Measurements from ENCODE around the gene SLC6A13.

Gene SLC6A13

DNA sequence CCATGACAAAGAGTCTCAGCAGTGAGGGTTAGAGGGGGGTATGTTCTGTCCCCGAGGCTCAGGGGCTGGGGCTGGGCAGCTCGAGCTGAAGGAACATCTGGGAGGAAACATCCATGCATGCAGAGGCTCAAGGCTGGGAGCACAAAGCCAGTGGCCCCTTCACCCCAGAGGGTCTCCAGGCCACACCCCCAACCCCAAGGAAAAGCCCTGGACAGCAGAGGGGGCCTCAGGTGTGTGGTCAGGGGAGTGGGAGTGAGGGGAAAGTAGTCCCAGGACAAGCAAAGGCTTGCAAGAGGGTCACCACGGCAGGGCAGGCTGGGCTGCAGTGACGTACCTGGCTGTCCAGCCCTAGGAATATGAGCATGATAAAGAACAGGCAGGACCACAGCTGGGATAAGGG lies 66.2 kb downstream of the SLC6A13 start:
- 0 out of 2 replicates have a peak, but pooled peaks cover 5% of the 10 kb centered on the region for H4K20me1 ChIP-seq (ENCODE audit: insufficient read depth, low read length)
- no peak overlapping the region for H3K27ac ChIP-seq (ENCODE audit: low read length)
- TF ChIP-seq, protein P1, sequence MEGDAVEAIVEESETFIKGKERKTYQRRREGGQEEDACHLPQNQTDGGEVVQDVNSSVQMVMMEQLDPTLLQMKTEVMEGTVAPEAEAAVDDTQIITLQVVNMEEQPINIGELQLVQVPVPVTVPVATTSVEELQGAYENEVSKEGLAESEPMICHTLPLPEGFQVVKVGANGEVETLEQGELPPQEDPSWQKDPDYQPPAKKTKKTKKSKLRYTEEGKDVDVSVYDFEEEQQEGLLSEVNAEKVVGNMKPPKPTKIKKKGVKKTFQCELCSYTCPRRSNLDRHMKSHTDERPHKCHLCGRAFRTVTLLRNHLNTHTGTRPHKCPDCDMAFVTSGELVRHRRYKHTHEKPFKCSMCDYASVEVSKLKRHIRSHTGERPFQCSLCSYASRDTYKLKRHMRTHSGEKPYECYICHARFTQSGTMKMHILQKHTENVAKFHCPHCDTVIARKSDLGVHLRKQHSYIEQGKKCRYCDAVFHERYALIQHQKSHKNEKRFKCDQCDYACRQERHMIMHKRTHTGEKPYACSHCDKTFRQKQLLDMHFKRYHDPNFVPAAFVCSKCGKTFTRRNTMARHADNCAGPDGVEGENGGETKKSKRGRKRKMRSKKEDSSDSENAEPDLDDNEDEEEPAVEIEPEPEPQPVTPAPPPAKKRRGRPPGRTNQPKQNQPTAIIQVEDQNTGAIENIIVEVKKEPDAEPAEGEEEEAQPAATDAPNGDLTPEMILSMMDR (IDR thresholded peaks at IDR 0.05; ENCODE audit: borderline replicate concordance, extremely low read depth, low read length, poor library complexity, severe bottlenecking), result no peak
- no peak for TF ChIP-seq EZH2 (IDR thresholded peaks at IDR 0.05; ENCODE audit: borderline replicate concordance, low read depth, low read length, severe bottlenecking)
- DNase-seq (no peak), ATAC-seq (ENCODE audit: insufficient read depth, low read depth) (no peak)
- H3K9ac ChIP-seq (ENCODE audit: low read depth, low read length), result no peak overlapping the region
- H2AFZ ChIP-seq (ENCODE audit: low read depth, low read length), result no peak overlapping the region
- H3K4me3 ChIP-seq (ENCODE audit: low read depth in 1 of 2, low read length in 2 of 2), result no peak overlapping the region
- no peaks in the 10 kb centered on the region for H3K79me2 ChIP-seq (ENCODE audit: insufficient read depth, low read length)
- H3K27me3 ChIP-seq (ENCODE audit: insufficient read depth, low read length, poor library complexity), result no peaks in the 10 kb centered on the region
- no peaks in the 10 kb centered on the region for H3K36me3 ChIP-seq (ENCODE audit: insufficient read depth, low read length)
- no peaks in the 10 kb centered on the region for H3K4me1 ChIP-seq (ENCODE audit: insufficient read depth, low read length)
- H3K4me2 ChIP-seq (ENCODE audit: insufficient read depth, low read length), result no peak overlapping the region
- no peaks in the 10 kb centered on the region for H3K9me3 ChIP-seq (ENCODE audit: insufficient read depth, low read length, severe bottlenecking)

DNA sequence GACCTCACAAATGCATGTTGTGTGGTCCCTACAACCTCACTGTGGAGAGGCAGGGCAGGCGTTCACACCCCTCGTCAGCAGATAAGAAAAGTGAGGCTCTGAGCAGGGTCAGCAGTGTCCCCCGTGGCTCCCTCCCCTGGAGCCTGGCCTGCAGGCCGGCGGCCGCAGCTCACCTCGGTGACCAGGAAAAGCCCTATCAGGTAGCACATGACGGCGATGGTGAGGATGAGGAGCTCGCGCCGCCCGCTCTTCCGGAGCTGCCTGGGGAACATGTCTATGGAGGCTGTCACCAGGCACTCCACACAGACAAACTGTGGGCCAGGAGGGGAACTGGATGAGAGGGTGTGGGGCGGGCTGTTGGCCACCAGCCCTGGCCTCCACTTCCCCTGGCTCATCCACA lies 66.7 kb downstream of the SLC6A13 start:
- no peak for ATAC-seq (ENCODE audit: insufficient read depth, low read depth)
- H3K27me3 ChIP-seq (ENCODE audit: insufficient read depth, low read length, poor library complexity), result no peaks in the 10 kb centered on the region

DNA sequence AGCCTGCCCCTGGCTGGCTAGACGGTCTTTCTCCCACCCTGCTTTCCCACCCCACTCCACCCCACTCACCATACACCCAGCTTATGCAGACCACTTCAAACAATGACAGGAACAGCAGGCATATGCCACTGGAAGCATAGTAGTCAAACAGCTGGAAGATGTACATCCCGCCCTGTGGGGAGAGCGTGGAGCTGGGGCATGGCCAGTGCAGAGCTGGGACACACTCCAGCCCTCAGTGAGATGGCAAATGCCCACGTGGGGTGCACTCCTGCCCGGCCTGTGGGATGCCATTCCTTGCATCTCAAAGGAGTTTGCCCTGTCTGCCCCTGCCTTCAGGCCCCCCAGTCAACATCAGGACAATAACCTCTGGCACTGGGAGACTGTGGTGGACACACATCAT lies 67.5 kb downstream of the SLC6A13 start:
- no peak overlapping the region for H3K4me2 ChIP-seq (ENCODE audit: insufficient read depth, low read length)
- no peak overlapping the region for H3K9ac ChIP-seq (ENCODE audit: low read depth, low read length)
- no peaks in the 10 kb centered on the region for H3K9me3 ChIP-seq (ENCODE audit: insufficient read depth, low read length, severe bottlenecking)
- TF ChIP-seq, protein P1 (IDR thresholded peaks at IDR 0.05; ENCODE audit: borderline replicate concordance, extremely low read depth, low read length, poor library complexity, severe bottlenecking), result no peak
- H3K79me2 ChIP-seq (ENCODE audit: insufficient read depth, low read length), result no peaks in the 10 kb centered on the region
- DNase-seq, result no peak
- no peaks in the 10 kb centered on the region for H3K27me3 ChIP-seq (ENCODE audit: insufficient read depth, low read length, poor library complexity)
- no peaks in the 10 kb centered on the region for H3K4me1 ChIP-seq (ENCODE audit: insufficient read depth, low read length)
- H4K20me1 ChIP-seq (ENCODE audit: insufficient read depth, low read length), result no peaks in the 10 kb centered on the region
- no peak for ATAC-seq (ENCODE audit: insufficient read depth, low read depth)
- H3K27ac ChIP-seq (ENCODE audit: low read length), result no peak overlapping the region
- no peaks in the 10 kb centered on the region for H3K36me3 ChIP-seq (ENCODE audit: insufficient read depth, low read length)
- H2AFZ ChIP-seq (ENCODE audit: low read depth, low read length), result no peak overlapping the region
- no peak overlapping the region for H3K4me3 ChIP-seq (ENCODE audit: low read depth in 1 of 2, low read length in 2 of 2)

More for the DNA sequence above, 66.7 kb downstream of the SLC6A13 start:
- H4K20me1 ChIP-seq (ENCODE audit: insufficient read depth, low read length), result no peaks in the 10 kb centered on the region
- no peak overlapping the region for H3K4me2 ChIP-seq (ENCODE audit: insufficient read depth, low read length)
- DNase-seq, result no peak
- no peaks in the 10 kb centered on the region for H3K4me1 ChIP-seq (ENCODE audit: insufficient read depth, low read length)
- H3K9me3 ChIP-seq (ENCODE audit: insufficient read depth, low read length, severe bottlenecking), result no peaks in the 10 kb centered on the region
- no peak overlapping the region for H3K4me3 ChIP-seq (ENCODE audit: low read depth in 1 of 2, low read length in 2 of 2)
- no peaks in the 10 kb centered on the region for H3K79me2 ChIP-seq (ENCODE audit: insufficient read depth, low read length)
- H2AFZ ChIP-seq (ENCODE audit: low read depth, low read length), result no peak overlapping the region
- no peak overlapping the region for H3K27ac ChIP-seq (ENCODE audit: low read length)
- no peak overlapping the region for H3K9ac ChIP-seq (ENCODE audit: low read depth, low read length)
- H3K36me3 ChIP-seq (ENCODE audit: insufficient read depth, low read length), result no peaks in the 10 kb centered on the region
- TF ChIP-seq, protein P1 (IDR thresholded peaks at IDR 0.05; ENCODE audit: borderline replicate concordance, extremely low read depth, low read length, poor library complexity, severe bottlenecking), result no peak
- no peak for TF ChIP-seq EZH2 (IDR thresholded peaks at IDR 0.05; ENCODE audit: borderline replicate concordance, low read depth, low read length, severe bottlenecking)

GRCh38 chr12:194276-194675 lies 68.4 kb downstream of the SLC6A13 start:
- Histone ChIP-seq H3K79me2 (ENCODE audit: insufficient read depth, low read length) (no peaks in the 10 kb centered on the region), H4K20me1 (ENCODE audit: insufficient read depth, low read length) (no peaks in the 10 kb centered on the region), H3K4me2 (ENCODE audit: insufficient read depth, low read length) (no peak overlapping the region), H3K9ac (ENCODE audit: low read depth, low read length) (no peak overlapping the region), H3K36me3 (ENCODE audit: insufficient read depth, low read length) (no peaks in the 10 kb centered on the region), H2AFZ (ENCODE audit: low read depth, low read length) (no peak overlapping the region), H3K27me3 (ENCODE audit: insufficient read depth, low read length, poor library complexity) (no peaks in the 10 kb centered on the region), H3K9me3 (ENCODE audit: insufficient read depth, low read length, severe bottlenecking) (no peaks in the 10 kb centered on the region), H3K4me3 (ENCODE audit: low read depth in 1 of 2, low read length in 2 of 2) (no peak overlapping the region), H3K27ac (ENCODE audit: low read length) (no peak overlapping the region), H3K4me1 (ENCODE audit: insufficient read depth, low read length) (no peaks in the 10 kb centered on the region)
- ATAC-seq (ENCODE audit: insufficient read depth, low read depth) (no peak), DNase-seq (no peak)
- TF ChIP-seq, protein P1 (IDR thresholded peaks at IDR 0.05; ENCODE audit: borderline replicate concordance, extremely low read depth, low read length, poor library complexity, severe bottlenecking), result no peak
- no peak for TF ChIP-seq EZH2 (IDR thresholded peaks at IDR 0.05; ENCODE audit: borderline replicate concordance, low read depth, low read length, severe bottlenecking)
